ENCODE data around the gene MAB21L2. TPM values are rescaled to one million over a fixed set of nuclear protein-coding genes. Genes with fewer than 3 reads are reported as not detected.

MAB21L2 gene
- total RNA-seq, result 0.29 and 0.66 TPM in 2 replicates

DNA sequence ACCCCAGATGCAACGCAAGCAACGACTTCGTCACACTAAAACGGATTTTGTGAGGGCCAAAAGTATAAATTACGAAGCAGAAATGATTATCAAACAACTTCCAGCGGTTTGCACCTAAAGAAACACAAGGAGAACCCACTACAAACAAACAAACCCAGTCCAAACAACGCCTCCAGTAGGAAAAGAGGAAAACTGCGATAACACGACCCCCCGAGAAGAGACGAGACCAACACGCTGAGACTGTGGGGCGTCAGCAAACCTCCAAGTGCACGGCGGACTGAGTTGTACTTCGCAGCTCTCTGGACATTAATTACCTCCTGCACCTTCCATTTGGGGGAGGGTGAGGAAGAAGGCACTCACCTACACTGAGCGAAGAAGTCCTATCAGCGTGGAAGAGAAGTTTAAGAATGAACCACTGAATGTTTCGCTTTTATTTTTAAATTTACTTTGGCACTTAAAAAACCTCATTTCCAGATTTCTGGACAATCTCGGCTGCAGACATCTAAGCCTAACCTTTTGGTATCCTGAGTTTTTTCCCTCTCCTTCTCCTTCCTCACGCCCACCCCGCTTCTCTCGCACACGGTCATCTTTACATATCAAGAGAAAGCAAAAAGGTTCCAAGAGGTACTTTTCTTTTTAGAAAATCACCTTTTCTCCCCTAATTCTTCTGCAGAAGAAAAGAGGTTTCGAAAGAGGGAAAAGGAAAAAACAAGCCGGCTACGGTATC, at the start of gene MAB21L2:
Gene MAB21L2 (plus strand): TSS at position 6 of the 727 bp plus-strand sequence. CDS start 879 bp downstream, outside the sequence.

